ENCODE results near the gene CADM2. TPM values are rescaled to one million over a fixed set of nuclear protein-coding genes. Genes with fewer than 3 reads are reported as not detected.
A peak's percentile ranks its signal among the peaks of the same experiment; 100 is the strongest.

The CADM2 gene
- total RNA-seq, 2 experiments from 2014 or later, result not detected

DNA sequence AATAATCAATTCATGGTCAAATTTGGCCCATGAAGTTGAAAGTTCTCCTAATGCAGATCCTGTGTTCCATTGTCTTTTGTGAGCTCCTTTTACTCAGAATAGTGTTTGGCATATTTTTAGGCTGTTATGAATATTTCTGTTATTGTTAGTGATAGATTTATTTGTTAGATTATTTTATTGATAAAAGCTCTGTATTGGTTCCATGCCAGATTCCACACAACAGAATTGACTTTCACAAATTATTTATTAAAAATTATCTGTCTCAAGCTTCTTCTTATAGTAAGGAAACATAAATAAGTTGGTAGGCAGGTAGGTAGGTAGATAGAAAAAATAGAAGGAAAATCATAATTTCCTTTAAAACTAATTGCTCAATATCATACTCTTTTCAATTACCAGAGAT is 557.4 kb downstream of the CADM2 start:
- DNase-seq, result no peak
- Mint-ChIP-seq H3K9me3 (peaks cover 2% of the 10 kb centered on the region), H3K4me3 (no peak overlapping the region), H3K27ac (no peak overlapping the region), H3K36me3 (ENCODE audit: low read depth) (no peaks in the 10 kb centered on the region), H3K27me3 (no peaks in the 10 kb centered on the region), H3K4me1 (no peaks in the 10 kb centered on the region)
- ChIA-PET POLR2A (no interaction called here), CTCF (no interaction called here)

DNA sequence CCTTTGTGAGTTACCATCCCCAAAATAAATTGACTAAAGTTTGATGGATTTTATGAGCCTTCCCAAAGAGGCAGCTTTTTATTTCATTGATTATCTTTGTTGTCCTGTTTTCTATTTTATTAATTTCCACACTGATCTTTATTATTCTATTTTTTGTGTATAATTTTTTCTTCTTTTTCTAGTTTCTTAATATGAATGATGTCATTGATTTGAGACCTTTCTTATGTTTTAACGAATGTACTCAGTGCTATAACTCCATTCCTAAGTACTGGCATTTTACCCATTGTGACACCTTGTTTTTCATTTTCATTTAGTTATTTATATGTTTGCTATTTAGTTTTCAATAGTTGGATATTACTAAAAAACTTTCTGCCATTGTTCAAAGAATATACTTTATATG is 565.3 kb downstream of the CADM2 start:
- POLR2A ChIA-PET, result no interaction called here
- H3K27me3 Mint-ChIP-seq, result no peaks in the 10 kb centered on the region
- no peak overlapping the region for H3K27ac Mint-ChIP-seq
- H3K36me3 Mint-ChIP-seq (ENCODE audit: low read depth), result no peaks in the 10 kb centered on the region
- peaks cover 2% of the 10 kb centered on the region for H3K9me3 Mint-ChIP-seq
- H3K4me3 Mint-ChIP-seq, result no peak overlapping the region
- CTCF ChIA-PET, result no interaction called here
- H3K4me1 Mint-ChIP-seq, result no peaks in the 10 kb centered on the region
- no peak for DNase-seq

- no peak for DNase-seq
- no peaks in the 10 kb centered on the region for H3K27me3 Mint-ChIP-seq
- no peak overlapping the region for H3K27ac Mint-ChIP-seq
- H3K4me3 Mint-ChIP-seq, result no peak overlapping the region
- peaks cover 5% of the 10 kb centered on the region for H3K9me3 Mint-ChIP-seq
- ChIA-PET CTCF (no interaction called here), POLR2A (no interaction called here)
- no peaks in the 10 kb centered on the region for H3K36me3 Mint-ChIP-seq (ENCODE audit: low read depth)
- H3K4me1 Mint-ChIP-seq, result no peaks in the 10 kb centered on the region
These were observed 566.5 kb downstream of the CADM2 start for GRCh38 chr3:85525264-85525663.

- H3K36me3 Mint-ChIP-seq (ENCODE audit: low read depth), result no peaks in the 10 kb centered on the region
- POLR2A ChIA-PET, result no interaction called here
- no peaks in the 10 kb centered on the region for H3K27me3 Mint-ChIP-seq
- CTCF ChIA-PET, result no interaction called here
- H3K4me1 Mint-ChIP-seq, result no peaks in the 10 kb centered on the region
- H3K4me3 Mint-ChIP-seq, result no peak overlapping the region
- H3K9me3 Mint-ChIP-seq, result peaks cover 9% of the 10 kb centered on the region
- no peak overlapping the region for H3K27ac Mint-ChIP-seq
- no peak for DNase-seq
These were observed 574.8 kb downstream of the CADM2 start for GRCh38 chr3:85533586-85533985.

- H3K4me3 Mint-ChIP-seq, result no peak overlapping the region
- H3K9me3 Mint-ChIP-seq, result peaks cover 6% of the 10 kb centered on the region
- H3K4me1 Mint-ChIP-seq, result no peaks in the 10 kb centered on the region
- ChIA-PET POLR2A (no interaction called here), CTCF (no interaction called here)
- H3K27me3 Mint-ChIP-seq, result no peaks in the 10 kb centered on the region
- no peak for DNase-seq
- no peaks in the 10 kb centered on the region for H3K36me3 Mint-ChIP-seq (ENCODE audit: low read depth)
- no peak overlapping the region for H3K27ac Mint-ChIP-seq
These were observed 576.7 kb downstream of the CADM2 start for GRCh38 chr3:85535517-85535916.

GRCh38 chr3:85539232-85539631 is 580.4 kb downstream of the CADM2 start:
- POLR2A ChIA-PET, result no interaction called here
- H3K36me3 Mint-ChIP-seq (ENCODE audit: low read depth), result no peaks in the 10 kb centered on the region
- no peak overlapping the region for H3K27ac Mint-ChIP-seq
- CTCF ChIA-PET, result no interaction called here
- H3K27me3 Mint-ChIP-seq, result no peaks in the 10 kb centered on the region
- no peak for DNase-seq
- peaks cover 1% of the 10 kb centered on the region for H3K9me3 Mint-ChIP-seq
- H3K4me1 Mint-ChIP-seq, result no peaks in the 10 kb centered on the region
- H3K4me3 Mint-ChIP-seq, result no peak overlapping the region

DNA sequence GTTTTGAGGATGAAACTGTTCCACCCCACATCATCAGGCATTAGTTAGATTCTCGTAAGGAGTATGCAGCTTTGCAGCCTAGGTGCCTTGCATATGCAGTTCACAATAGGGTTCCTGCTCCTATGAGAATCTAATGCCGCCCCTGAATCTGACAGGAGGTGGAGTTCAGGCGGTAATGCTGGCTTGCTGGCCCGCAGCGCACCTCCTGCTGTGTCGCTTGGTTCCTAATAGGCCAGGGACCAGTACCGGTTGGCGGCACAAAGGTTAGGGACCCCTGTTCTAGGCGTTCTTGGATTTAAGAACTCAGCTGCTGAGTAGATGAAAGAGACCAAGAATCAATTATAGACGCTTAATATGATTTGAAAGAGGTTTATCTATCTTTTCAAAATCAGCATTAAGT is 595.4 kb downstream of the CADM2 start:
- DNase-seq, result no peak
- Mint-ChIP-seq H3K9me3 (peaks cover 2% of the 10 kb centered on the region), H3K36me3 (ENCODE audit: low read depth) (no peaks in the 10 kb centered on the region), H3K4me1 (no peaks in the 10 kb centered on the region), H3K27ac (no peak overlapping the region), H3K4me3 (no peak overlapping the region), H3K27me3 (no peaks in the 10 kb centered on the region)
- POLR2A ChIA-PET, result no interaction called here
- CTCF ChIA-PET, result no interaction called here

DNA sequence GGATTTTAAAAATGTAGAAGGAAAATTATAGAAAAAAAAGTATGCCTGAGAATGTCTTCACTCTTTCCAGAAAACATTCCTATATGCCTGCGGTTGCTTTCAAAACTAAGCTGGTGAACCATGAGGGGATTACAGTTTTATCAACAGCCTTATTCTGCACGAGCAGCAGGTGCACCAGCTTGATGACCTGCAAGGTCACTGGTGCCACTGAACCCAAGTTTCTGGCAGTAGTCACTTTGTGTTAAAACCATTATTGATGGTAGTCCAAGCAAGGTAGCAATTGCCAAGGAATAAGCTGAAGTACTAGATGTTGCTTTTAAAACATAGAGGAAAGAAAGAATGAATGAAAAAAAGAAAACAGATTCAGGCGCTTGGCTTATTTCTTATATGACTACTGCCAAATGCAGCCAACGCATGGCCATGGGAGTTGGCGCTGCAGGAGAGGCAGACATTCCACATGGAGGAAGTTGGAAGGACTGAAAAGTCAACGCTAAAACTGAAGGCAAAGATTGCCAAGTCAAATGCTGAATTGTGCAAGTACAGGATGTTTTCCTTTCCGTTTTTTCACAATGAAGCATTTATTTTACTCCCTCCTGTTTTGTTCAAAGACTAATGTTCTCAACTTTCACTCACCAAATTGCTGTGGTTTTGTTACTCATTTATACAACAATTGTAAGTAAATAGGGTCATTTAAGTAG is 601.4 kb downstream of the CADM2 start:
- Mint-ChIP-seq H3K36me3 (ENCODE audit: low read depth) (no peaks in the 10 kb centered on the region), H3K9me3 (no peaks in the 10 kb centered on the region)
- POLR2A ChIA-PET, result no interaction called here

GRCh38 chr3:85567071-85567676 is 608.4 kb downstream of the CADM2 start:
- Mint-ChIP-seq H3K4me3 (no peak overlapping the region), H3K4me1 (no peaks in the 10 kb centered on the region), H3K27ac (no peak overlapping the region), H3K9me3 (no peaks in the 10 kb centered on the region), H3K27me3 (no peaks in the 10 kb centered on the region), H3K36me3 (ENCODE audit: low read depth) (no peaks in the 10 kb centered on the region)
- POLR2A ChIA-PET, result no interaction called here
- peak; percentile 24 for DNase-seq
- CTCF ChIA-PET, result interaction anchor here (0.5 to 0.8 kb wide), 2 partner anchors 20 to 1307 kb away, joined by 3 to 5 read pairs; no protein-coding TSS in a partner anchor

More for the DNA sequence above, 601.4 kb downstream of the CADM2 start:
- CTCF ChIA-PET, result interaction anchor here (1.2 kb wide), 1 partner anchor 15 kb away, joined by 4 read pairs; no protein-coding TSS in a partner anchor
- DNase-seq, result no peak
- Mint-ChIP-seq H3K4me3 (no peak overlapping the region), H3K27me3 (no peaks in the 10 kb centered on the region), H3K4me1 (no peaks in the 10 kb centered on the region), H3K27ac (no peak overlapping the region)

DNA sequence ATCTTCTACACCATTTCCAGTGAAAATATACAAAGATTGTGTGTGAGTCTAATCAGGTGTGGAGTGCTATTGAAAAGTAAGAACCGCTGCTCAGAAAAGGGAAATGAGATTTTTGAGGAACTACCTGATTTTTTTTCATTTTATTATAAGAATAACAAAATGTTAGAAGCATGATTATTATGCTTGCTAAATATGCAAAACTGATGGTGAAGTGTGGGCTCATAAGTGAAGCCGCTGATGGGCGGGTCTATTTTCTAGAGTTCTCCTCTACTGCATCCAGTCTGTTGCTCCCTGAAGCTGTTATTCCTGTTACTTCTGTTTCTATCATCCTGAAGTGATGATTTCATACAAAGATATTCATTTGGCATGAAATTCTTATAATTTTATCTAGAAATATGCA is 612.0 kb downstream of the CADM2 start:
- H3K4me1 Mint-ChIP-seq, result no peaks in the 10 kb centered on the region
- H3K27ac Mint-ChIP-seq, result no peak overlapping the region
- no peaks in the 10 kb centered on the region for H3K36me3 Mint-ChIP-seq (ENCODE audit: low read depth)
- ChIA-PET POLR2A (no interaction called here), CTCF (no interaction called here)
- no peak overlapping the region for H3K4me3 Mint-ChIP-seq
- H3K9me3 Mint-ChIP-seq, result no peaks in the 10 kb centered on the region
- no peak for DNase-seq
- no peaks in the 10 kb centered on the region for H3K27me3 Mint-ChIP-seq

GRCh38 chr3:85571835-85572234 is 613.0 kb downstream of the CADM2 start:
- no peaks in the 10 kb centered on the region for H3K27me3 Mint-ChIP-seq
- H3K4me1 Mint-ChIP-seq, result no peaks in the 10 kb centered on the region
- no peak overlapping the region for H3K27ac Mint-ChIP-seq
- H3K4me3 Mint-ChIP-seq, result no peak overlapping the region
- DNase-seq, result no peak
- POLR2A ChIA-PET, result no interaction called here
- CTCF ChIA-PET, result no interaction called here
- no peaks in the 10 kb centered on the region for H3K36me3 Mint-ChIP-seq (ENCODE audit: low read depth)
- H3K9me3 Mint-ChIP-seq, result no peaks in the 10 kb centered on the region

DNA sequence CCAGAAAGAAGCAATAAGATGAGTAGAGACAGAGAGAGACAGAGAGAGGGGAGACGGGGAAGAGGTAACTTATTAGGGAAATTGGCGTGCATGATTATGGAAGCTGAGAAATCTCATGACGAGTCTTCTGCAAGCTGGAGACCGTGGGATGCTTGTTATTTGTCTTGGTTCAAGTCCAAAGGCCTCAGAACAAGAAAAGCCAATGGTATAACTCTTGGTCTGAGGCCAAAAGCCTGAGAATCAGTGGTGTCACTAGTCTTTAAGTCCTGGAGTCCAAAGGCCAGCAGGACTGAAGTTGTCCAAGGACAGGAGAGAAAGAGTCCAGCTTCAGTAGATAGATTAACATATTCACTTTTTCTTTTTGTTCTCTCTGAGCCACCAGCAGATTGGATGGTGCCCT is 613.6 kb downstream of the CADM2 start:
- Mint-ChIP-seq H3K36me3 (ENCODE audit: low read depth) (no peaks in the 10 kb centered on the region), H3K27ac (no peak overlapping the region), H3K27me3 (no peaks in the 10 kb centered on the region), H3K4me3 (no peak overlapping the region), H3K9me3 (no peaks in the 10 kb centered on the region), H3K4me1 (no peaks in the 10 kb centered on the region)
- ChIA-PET CTCF (no interaction called here), POLR2A (no interaction called here)
- DNase-seq, result no peak

- POLR2A ChIA-PET, result no interaction called here
- Mint-ChIP-seq H3K9me3 (no peaks in the 10 kb centered on the region), H3K4me1 (no peaks in the 10 kb centered on the region), H3K36me3 (ENCODE audit: low read depth) (no peaks in the 10 kb centered on the region), H3K27me3 (no peaks in the 10 kb centered on the region), H3K27ac (no peak overlapping the region), H3K4me3 (no peak overlapping the region)
- CTCF ChIA-PET, result no interaction called here
- no peak for DNase-seq
These were observed 614.2 kb downstream of the CADM2 start for GRCh38 chr3:85572978-85573377.

GRCh38 chr3:85574006-85574705 is 615.4 kb downstream of the CADM2 start:
- POLR2A ChIA-PET, result no interaction called here
- DNase-seq, result no peak
- Mint-ChIP-seq H3K27me3 (no peaks in the 10 kb centered on the region), H3K27ac (no peak overlapping the region), H3K9me3 (no peaks in the 10 kb centered on the region), H3K36me3 (ENCODE audit: low read depth) (no peaks in the 10 kb centered on the region), H3K4me1 (no peaks in the 10 kb centered on the region), H3K4me3 (no peak overlapping the region)
- CTCF ChIA-PET, result no interaction called here

Data from activated CD4-positive, alpha-beta memory T cell treated with anti-CD3 and anti-CD28 coated beads, Interleukin-2, amount 10 ng/mL, durations not matched to agents 7 days and 5 days (primary cell).